ENCODE measurements around the gene SLC6A17.

The SLC6A17 gene

GRCh38 chr1:110130113-110130591, 20.1 kb upstream of the SLC6A17 start:
- H2AFZ ChIP-seq (ENCODE audit: low read length), result no peak overlapping the region
- no peak for TF ChIP-seq EZH2 (IDR thresholded peaks at IDR 0.05; ENCODE audit: borderline replicate concordance, low read length)
- TF ChIP-seq CTCF (IDR thresholded peaks at IDR 0.05; ENCODE audit: low read length), result no peak
- no peak overlapping the region for H3K4me3 ChIP-seq (ENCODE audit: low read depth, low read length, poor library complexity, severe bottlenecking)
- H3K9me3 ChIP-seq (ENCODE audit: low read length), result no peaks in the 10 kb centered on the region
- no peaks in the 10 kb centered on the region for H3K4me1 ChIP-seq (ENCODE audit: insufficient read depth, low read length, severe bottlenecking)
- no peak overlapping the region for H3K4me2 ChIP-seq (ENCODE audit: low read length)
- no peak overlapping the region for H3K27ac ChIP-seq (ENCODE audit: low read depth, low read length, poor library complexity, severe bottlenecking)
- no peaks in the 10 kb centered on the region for H3K36me3 ChIP-seq (ENCODE audit: insufficient read depth, low read length)
- H3F3A ChIP-seq (ENCODE audit: insufficient read depth, low read length), result no peaks in the 10 kb centered on the region
- H4K20me1 ChIP-seq (ENCODE audit: insufficient read depth, low read length), result no peaks in the 10 kb centered on the region
- no peaks in the 10 kb centered on the region for H3K9me2 ChIP-seq (ENCODE audit: low read depth, low read length)
- H3K27me3 ChIP-seq (ENCODE audit: insufficient read depth, low read length), result peaks cover 10% of the 10 kb centered on the region; the same call in 1 of the 2 replicates
- H3K9ac ChIP-seq (ENCODE audit: low read length), result no peak overlapping the region
- no peaks in the 10 kb centered on the region for H3K79me2 ChIP-seq (ENCODE audit: insufficient read depth, low read length)

- Histone ChIP-seq H3K4me3 (ENCODE audit: low read depth, low read length, poor library complexity, severe bottlenecking) (no peak overlapping the region), H3K9ac (ENCODE audit: low read length) (no peak overlapping the region), H3K27me3 (ENCODE audit: insufficient read depth, low read length) (peaks cover 10% of the 10 kb centered on the region; the same call in 1 of the 2 replicates), H2AFZ (ENCODE audit: low read length) (no peak overlapping the region), H3K9me3 (ENCODE audit: low read length) (no peaks in the 10 kb centered on the region), H3K79me2 (ENCODE audit: insufficient read depth, low read length) (no peaks in the 10 kb centered on the region), H3K4me2 (ENCODE audit: low read length) (no peak overlapping the region), H3K9me2 (ENCODE audit: low read depth, low read length) (no peaks in the 10 kb centered on the region), H3K27ac (ENCODE audit: low read depth, low read length, poor library complexity, severe bottlenecking) (no peak overlapping the region), H3K36me3 (ENCODE audit: insufficient read depth, low read length) (no peaks in the 10 kb centered on the region), H3F3A (ENCODE audit: insufficient read depth, low read length) (no peaks in the 10 kb centered on the region), H4K20me1 (ENCODE audit: insufficient read depth, low read length) (no peaks in the 10 kb centered on the region), H3K4me1 (ENCODE audit: insufficient read depth, low read length, severe bottlenecking) (no peaks in the 10 kb centered on the region)
- TF ChIP-seq EZH2 (IDR thresholded peaks at IDR 0.05; ENCODE audit: borderline replicate concordance, low read length) (no peak), CTCF (IDR thresholded peaks at IDR 0.05; ENCODE audit: low read length) (no peak)
Measured at GRCh38 chr1:110130989-110131388, 19.3 kb upstream of the SLC6A17 start.

- Histone ChIP-seq H3K9me2 (ENCODE audit: low read depth, low read length) (no peaks in the 10 kb centered on the region), H2AFZ (ENCODE audit: low read length) (no peak overlapping the region), H3K9me3 (ENCODE audit: low read length) (no peaks in the 10 kb centered on the region), H3K4me3 (ENCODE audit: low read depth, low read length, poor library complexity, severe bottlenecking) (no peak overlapping the region), H3K4me1 (ENCODE audit: insufficient read depth, low read length, severe bottlenecking) (no peaks in the 10 kb centered on the region), H3K27ac (ENCODE audit: low read depth, low read length, poor library complexity, severe bottlenecking) (no peak overlapping the region), H3K79me2 (ENCODE audit: insufficient read depth, low read length) (no peaks in the 10 kb centered on the region), H3K27me3 (ENCODE audit: insufficient read depth, low read length) (peaks cover 10% of the 10 kb centered on the region; the same call in 1 of the 2 replicates), H3F3A (ENCODE audit: insufficient read depth, low read length) (no peaks in the 10 kb centered on the region), H4K20me1 (ENCODE audit: insufficient read depth, low read length) (no peaks in the 10 kb centered on the region), H3K4me2 (ENCODE audit: low read length) (no peak overlapping the region), H3K9ac (ENCODE audit: low read length) (no peak overlapping the region), H3K36me3 (ENCODE audit: insufficient read depth, low read length) (no peaks in the 10 kb centered on the region)
- TF ChIP-seq EZH2 (IDR thresholded peaks at IDR 0.05; ENCODE audit: borderline replicate concordance, low read length), result no peak
- no peak for TF ChIP-seq CTCF (IDR thresholded peaks at IDR 0.05; ENCODE audit: low read length)
Measured at GRCh38 chr1:110132682-110133081, 17.6 kb upstream of the SLC6A17 start.
